AG09319 (cell line): ENCODE measurements around the gene MRPL14.

Experiments
- DNase-seq: peaks from one replicate; pipeline ENCODE4 v3.0.0-alpha.2; 2010; ENCODE audit warnings: low read depth; ENCODE audit errors: extremely low read depth
- TF ChIP-seq, protein P1 (sequence below): IDR thresholded peaks from 2 replicates; pipeline ENCODE4 v1.5.1; 2011; ENCODE audit warnings: low read depth, mild to moderate bottlenecking, inconsistent platforms, low read length, moderate library complexity

The MRPL14 gene

DNA sequence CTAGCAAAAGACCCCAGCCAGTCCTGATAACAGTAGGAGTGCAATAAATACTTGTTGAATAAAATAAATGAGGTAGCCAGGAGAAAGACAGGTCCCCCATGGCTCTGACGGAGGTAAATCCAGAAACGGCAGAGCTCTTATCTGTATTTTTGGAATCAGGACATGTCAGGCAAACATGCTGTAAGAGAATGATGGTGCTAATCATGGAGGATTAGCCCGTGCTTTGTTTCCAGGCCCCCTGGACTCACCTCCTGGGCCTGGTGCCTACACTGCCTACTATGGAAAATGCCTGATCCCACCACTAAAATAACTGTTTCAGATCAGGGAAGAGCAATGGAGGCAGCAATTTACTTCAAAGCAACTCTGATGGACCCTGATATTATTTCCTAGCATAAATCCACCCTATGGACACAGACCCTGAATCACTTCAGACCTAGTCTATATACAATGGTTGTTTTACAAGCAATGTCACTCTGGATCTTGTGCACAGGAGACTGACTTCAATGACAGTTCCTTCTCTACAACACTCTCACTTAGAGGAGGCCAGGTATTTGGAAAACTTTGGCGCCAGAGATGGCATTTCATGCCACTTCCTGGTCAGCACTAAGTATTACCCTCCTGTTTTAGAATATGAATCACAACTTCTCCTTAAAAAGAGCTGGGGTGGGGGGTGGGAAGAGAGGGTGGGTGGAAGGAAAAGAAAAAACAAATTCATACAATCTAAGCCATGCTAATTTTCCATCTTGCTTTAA is 6.4 kb downstream of the MRPL14 start:
- TF ChIP-seq, protein P1, sequence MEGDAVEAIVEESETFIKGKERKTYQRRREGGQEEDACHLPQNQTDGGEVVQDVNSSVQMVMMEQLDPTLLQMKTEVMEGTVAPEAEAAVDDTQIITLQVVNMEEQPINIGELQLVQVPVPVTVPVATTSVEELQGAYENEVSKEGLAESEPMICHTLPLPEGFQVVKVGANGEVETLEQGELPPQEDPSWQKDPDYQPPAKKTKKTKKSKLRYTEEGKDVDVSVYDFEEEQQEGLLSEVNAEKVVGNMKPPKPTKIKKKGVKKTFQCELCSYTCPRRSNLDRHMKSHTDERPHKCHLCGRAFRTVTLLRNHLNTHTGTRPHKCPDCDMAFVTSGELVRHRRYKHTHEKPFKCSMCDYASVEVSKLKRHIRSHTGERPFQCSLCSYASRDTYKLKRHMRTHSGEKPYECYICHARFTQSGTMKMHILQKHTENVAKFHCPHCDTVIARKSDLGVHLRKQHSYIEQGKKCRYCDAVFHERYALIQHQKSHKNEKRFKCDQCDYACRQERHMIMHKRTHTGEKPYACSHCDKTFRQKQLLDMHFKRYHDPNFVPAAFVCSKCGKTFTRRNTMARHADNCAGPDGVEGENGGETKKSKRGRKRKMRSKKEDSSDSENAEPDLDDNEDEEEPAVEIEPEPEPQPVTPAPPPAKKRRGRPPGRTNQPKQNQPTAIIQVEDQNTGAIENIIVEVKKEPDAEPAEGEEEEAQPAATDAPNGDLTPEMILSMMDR: no peak
- DNase-seq: no peak

DNA sequence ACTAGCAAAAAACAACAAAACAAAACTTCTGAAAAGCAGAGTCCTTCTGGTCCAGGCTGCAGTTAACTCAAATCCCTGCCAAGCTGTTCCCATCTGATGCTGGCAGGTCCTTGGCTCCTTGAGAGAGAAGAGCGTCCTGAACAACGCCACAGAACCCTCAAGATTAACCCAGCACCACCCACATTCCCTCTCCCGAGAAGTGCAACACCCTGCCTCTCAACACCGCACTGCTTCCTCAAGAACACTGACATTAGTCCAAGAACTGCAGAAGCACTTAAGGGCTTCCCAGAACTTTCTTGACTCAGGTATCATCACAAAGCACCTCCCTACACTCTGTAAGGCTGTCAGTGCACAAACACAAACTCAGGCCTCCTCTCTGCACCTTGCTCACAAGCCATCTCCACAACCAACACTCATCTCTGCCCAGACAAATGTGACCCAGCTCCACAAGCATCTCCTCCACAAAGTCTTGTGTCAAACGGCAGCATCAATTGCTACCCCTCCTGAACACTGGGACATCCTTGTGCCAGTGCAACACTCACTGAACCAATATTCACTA is 7.5 kb downstream of the MRPL14 start:
- DNase-seq: no peak
- TF ChIP-seq, protein P1: no peak

DNA sequence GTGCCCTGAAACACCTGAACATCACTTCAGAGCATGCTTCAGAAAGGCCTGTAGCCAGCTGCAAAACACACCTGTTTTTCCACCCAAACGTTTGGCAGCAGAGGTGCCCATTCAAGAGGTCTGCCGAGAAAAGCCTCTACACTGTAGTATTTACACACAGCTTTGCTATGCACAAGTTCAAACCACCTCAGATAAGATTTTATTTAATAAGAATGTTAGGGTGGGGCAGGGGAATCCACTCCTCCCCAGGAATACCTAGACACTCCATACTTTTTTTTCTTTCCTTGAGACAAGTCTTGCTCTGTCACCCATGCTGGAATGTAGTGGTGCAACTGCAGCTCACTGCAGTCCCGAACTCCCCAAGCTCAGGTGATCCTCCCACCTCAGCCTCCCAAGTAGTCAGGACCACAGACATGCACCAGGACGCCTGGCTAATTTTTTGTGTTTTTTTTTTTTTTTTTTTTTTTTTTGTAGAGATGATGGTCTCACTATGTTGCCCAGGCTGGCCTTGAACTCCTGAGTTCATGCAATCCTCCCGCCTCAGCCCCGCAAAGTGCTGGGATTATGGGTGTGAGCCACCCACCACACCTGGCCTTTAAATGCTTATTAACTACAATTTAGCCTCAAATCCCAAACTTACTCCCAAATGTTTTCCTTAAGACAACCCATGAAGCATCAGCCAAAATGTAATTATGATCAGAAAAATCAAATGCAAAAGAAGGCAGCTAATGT is 9.7 kb downstream of the MRPL14 start:
- DNase-seq: no peak
- TF ChIP-seq, protein P1: no peak

DNA sequence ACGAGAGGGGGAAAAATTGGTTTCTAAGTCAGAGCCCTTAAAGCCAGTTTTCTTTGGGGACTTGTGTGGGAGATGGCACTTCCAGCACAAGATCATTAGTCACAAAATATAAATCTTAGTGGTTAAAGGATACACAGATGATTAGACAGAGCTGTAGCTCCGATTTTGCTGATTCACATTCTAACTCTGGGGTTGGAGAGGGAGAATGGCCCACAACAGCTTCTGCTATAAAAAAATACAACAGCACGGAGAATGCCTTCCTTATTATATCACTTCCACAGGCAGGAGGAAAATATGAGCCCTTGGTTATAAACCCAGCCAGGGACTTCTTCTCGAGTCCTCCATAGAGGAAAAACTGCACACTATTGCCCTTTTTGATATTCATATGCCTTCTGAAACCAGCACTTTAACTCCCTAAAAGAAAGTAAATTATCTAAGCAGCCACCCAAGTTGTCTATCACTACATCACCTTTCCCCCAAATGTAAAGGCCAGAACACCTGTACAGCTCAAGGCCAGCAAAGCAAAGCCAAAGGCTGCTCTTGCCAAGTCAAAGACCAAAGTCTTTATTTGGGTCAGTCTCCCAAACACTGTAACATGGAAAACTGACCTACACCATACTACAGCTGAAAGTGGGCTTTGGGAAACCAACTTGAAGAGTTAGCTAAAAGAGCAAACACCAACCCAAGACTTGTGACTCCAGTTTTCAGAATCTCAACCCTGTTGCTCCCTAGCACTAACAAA is 10.4 kb downstream of the MRPL14 start:
- DNase-seq: peak; percentile 50
- TF ChIP-seq, protein P1: no peak

DNA sequence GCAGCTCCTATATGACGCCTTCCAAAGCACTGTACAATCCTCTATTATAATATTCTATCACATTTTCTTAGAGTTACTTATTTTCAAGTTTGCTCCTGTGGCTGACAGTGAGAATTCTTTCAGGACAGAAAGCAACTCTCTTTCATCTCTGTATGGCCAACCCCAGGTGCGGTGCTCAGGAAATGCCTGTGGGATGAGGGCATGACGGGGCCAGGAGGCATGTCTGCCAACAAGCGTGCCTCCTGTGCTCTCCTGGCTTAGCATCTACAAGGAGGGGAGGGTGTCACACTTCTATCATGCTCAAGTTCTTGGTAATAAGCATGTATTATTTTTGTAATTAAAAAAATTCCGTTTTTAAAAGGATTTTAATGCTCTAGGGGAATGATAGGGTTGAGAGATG is 11.4 kb downstream of the MRPL14 start:
- no peak for DNase-seq
- TF ChIP-seq, protein P1: no peak

DNA sequence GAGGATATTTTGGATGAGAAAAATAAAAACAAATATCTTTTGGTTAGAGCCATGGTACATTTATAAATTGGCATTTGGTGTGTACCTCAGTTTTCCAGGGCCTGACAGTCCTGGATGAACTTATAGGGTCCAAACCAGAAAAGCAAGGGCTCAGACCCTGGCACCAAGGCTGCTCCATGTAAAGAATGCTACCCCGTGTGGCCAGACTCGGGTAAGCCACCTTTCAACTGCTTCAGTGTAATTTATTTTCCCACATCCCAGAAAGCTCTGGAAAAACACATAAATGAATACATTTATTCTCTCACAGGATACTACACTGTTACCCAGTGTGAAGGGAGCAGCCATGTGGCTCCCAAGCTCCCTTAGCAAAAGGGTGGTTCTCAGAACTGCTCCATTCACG is 13.8 kb downstream of the MRPL14 start:
- DNase-seq: no peak
- TF ChIP-seq, protein P1: no peak; the same call in none of the 2 replicates
